HEK293 (cell line): Measurements from ENCODE around the gene PDGFA.

Experiments used
- CTCF ChIA-PET: fragments of 350-600 bp; formaldehyde crosslinking; extraction: SDS; loops from one replicate; lab custom pipeline; 2021; ENCODE audit warnings: antibody characterized with exemption; lab: Yijun Ruan, JAX
- POLR2A ChIA-PET: fragments of 300-600 bp; formaldehyde crosslinking; extraction: SDS; loops from one replicate; lab custom pipeline; 2020; ENCODE audit warnings: antibody characterized with exemption, inconsistent platforms; lab: Yijun Ruan, JAX
- H3K27ac ChIP-seq: fragments of 200-500 bp; sonication (Bioruptor generic); 2 replicates; pipeline ENCODE4 v1.5.1; 2014; ENCODE audit warnings: low read depth, low read length, control low read depth, inconsistent platforms; ENCODE audit errors: extremely low read depth
- H3K36me3 ChIP-seq, 2 experiments: fragments of 200-500 bp in 1 of 2; sonication (Bioruptor generic) in 1 of 2; 1 replicate in 1 of 2; 2 replicates in 1 of 2; pipeline ENCODE4 v1.5.1; 2014 to 2017; ENCODE audit warnings: inconsistent platforms in 2 of 2, low read length in 2 of 2; ENCODE audit not compliant: control insufficient read depth in 2 of 2, insufficient read depth in 1 of 2
- H3K4me1 ChIP-seq: fragments of 200-500 bp; sonication (Bioruptor generic); 2 replicates; pipeline ENCODE4 v1.5.1; 2014; ENCODE audit warnings: mild to moderate bottlenecking, low read length, inconsistent platforms; ENCODE audit not compliant: control insufficient read depth, insufficient read depth
- H3K4me3 ChIP-seq: 2 replicates; pipeline ENCODE4 v1.5.1; 2011; ENCODE audit warnings: low read depth, mild to moderate bottlenecking, control low read depth, low read length, moderate library complexity
- H3K9me3 ChIP-seq: fragments of 200-500 bp; sonication (Bioruptor generic); 2 replicates; pipeline ENCODE4 v1.5.1; 2014; ENCODE audit warnings: low read depth, low read length, inconsistent platforms; ENCODE audit not compliant: control insufficient read depth, insufficient read depth
- BCL11B ChIP-seq: fragments of 450-650 bp; formaldehyde crosslinking; IDR thresholded peaks from 2 replicates; pipeline ENCODE4 v1.5.1; 2016; ENCODE audit warnings: low read depth, missing biosample characterization, missing genetic modification characterization
- EGR2 ChIP-seq: fragments of 450-650 bp; formaldehyde crosslinking; IDR thresholded peaks from 2 replicates; pipeline ENCODE4 v1.5.1; 2016; ENCODE audit warnings: low read depth, missing biosample characterization, missing genetic modification characterization
- GLIS1 ChIP-seq: fragments of 450-650 bp; formaldehyde crosslinking; IDR thresholded peaks from 2 replicates; pipeline ENCODE4 v1.5.1; 2016; ENCODE audit warnings: missing biosample characterization, missing genetic modification characterization
- KLF9 ChIP-seq: fragments of 450-650 bp; formaldehyde crosslinking; IDR thresholded peaks from 2 replicates; pipeline ENCODE4 v1.5.1; 2016; ENCODE audit warnings: missing biosample characterization, missing genetic modification characterization, low read depth
- MZF1 ChIP-seq: fragments of 450-650 bp; formaldehyde crosslinking; IDR thresholded peaks from 2 replicates; pipeline ENCODE4 v1.5.1; 2017; ENCODE audit warnings: missing biosample characterization, missing genetic modification characterization, borderline replicate concordance
- RBAK ChIP-seq: fragments of 450-650 bp; formaldehyde crosslinking; IDR thresholded peaks from 2 replicates; pipeline ENCODE4 v1.5.1; 2016; ENCODE audit warnings: missing biosample characterization, missing genetic modification characterization
- SALL2 ChIP-seq: fragments of 450-650 bp; formaldehyde crosslinking; IDR thresholded peaks from 2 replicates; pipeline ENCODE4 v1.5.0; 2017; ENCODE audit warnings: missing biosample characterization, mild to moderate bottlenecking, missing genetic modification characterization, borderline replicate concordance
- ZEB2 ChIP-seq: fragments of 450-650 bp; formaldehyde crosslinking; IDR thresholded peaks from 2 replicates; pipeline ENCODE4 v1.5.1; 2016; ENCODE audit warnings: missing biosample characterization, missing genetic modification characterization
- ZFHX2 ChIP-seq: fragments of 450-650 bp; formaldehyde crosslinking; conservative IDR thresholded peaks from 2 replicates; pipeline ENCODE4 v1.5.1; 2016; ENCODE audit warnings: missing biosample characterization, missing genetic modification characterization
- ZFP69B ChIP-seq: fragments of 450-650 bp; formaldehyde crosslinking; IDR thresholded peaks from 2 replicates; pipeline ENCODE4 v1.5.1; 2016; ENCODE audit warnings: missing biosample characterization, missing genetic modification characterization
- ZIC2 ChIP-seq: fragments of 450-650 bp; formaldehyde crosslinking; IDR thresholded peaks from 2 replicates; pipeline ENCODE4 v1.5.1; 2016; ENCODE audit warnings: missing biosample characterization, missing genetic modification characterization
- ZNF10 ChIP-seq: fragments of 450-650 bp; formaldehyde crosslinking; IDR thresholded peaks from 2 replicates; pipeline ENCODE4 v1.5.1; 2017; ENCODE audit warnings: missing biosample characterization, missing genetic modification characterization
- ZNF138 ChIP-seq: fragments of 450-650 bp; formaldehyde crosslinking; IDR thresholded peaks from 2 replicates; pipeline ENCODE4 v1.5.1; 2016; ENCODE audit warnings: missing biosample characterization, missing genetic modification characterization, borderline replicate concordance
- ZNF19 ChIP-seq: fragments of 450-650 bp; formaldehyde crosslinking; IDR thresholded peaks from 2 replicates; pipeline ENCODE4; 2016; ENCODE audit warnings: missing biosample characterization, missing genetic modification characterization, low read depth
- ZNF560 ChIP-seq: fragments of 450-650 bp; formaldehyde crosslinking; IDR thresholded peaks from 2 replicates; pipeline ENCODE4 v1.5.1; 2017; ENCODE audit warnings: missing biosample characterization, missing genetic modification characterization, borderline replicate concordance
- TF ChIP-seq, protein P1 (sequence below): fragments of 450-650 bp; formaldehyde crosslinking; IDR thresholded peaks from 2 replicates; pipeline ENCODE4 v1.5.1; 2016; ENCODE audit warnings: missing biosample characterization, missing genetic modification characterization
- TF ChIP-seq, protein P2 (sequence below): fragments of 450-650 bp; formaldehyde crosslinking; IDR thresholded peaks from 2 replicates; pipeline ENCODE4 v1.5.1; 2017; ENCODE audit warnings: missing biosample characterization, missing genetic modification characterization
- TF ChIP-seq, protein P3 (sequence below): fragments of 450-650 bp; formaldehyde crosslinking; IDR thresholded peaks from 2 replicates; pipeline ENCODE4 v1.5.1; 2016; ENCODE audit warnings: missing biosample characterization, missing genetic modification characterization, low read depth
- TF ChIP-seq, protein P4 (sequence below): fragments of 450-650 bp; formaldehyde crosslinking; IDR thresholded peaks from 2 replicates; pipeline ENCODE4 v1.5.1; 2016; ENCODE audit warnings: missing biosample characterization, missing genetic modification characterization

Gene PDGFA

DNA sequence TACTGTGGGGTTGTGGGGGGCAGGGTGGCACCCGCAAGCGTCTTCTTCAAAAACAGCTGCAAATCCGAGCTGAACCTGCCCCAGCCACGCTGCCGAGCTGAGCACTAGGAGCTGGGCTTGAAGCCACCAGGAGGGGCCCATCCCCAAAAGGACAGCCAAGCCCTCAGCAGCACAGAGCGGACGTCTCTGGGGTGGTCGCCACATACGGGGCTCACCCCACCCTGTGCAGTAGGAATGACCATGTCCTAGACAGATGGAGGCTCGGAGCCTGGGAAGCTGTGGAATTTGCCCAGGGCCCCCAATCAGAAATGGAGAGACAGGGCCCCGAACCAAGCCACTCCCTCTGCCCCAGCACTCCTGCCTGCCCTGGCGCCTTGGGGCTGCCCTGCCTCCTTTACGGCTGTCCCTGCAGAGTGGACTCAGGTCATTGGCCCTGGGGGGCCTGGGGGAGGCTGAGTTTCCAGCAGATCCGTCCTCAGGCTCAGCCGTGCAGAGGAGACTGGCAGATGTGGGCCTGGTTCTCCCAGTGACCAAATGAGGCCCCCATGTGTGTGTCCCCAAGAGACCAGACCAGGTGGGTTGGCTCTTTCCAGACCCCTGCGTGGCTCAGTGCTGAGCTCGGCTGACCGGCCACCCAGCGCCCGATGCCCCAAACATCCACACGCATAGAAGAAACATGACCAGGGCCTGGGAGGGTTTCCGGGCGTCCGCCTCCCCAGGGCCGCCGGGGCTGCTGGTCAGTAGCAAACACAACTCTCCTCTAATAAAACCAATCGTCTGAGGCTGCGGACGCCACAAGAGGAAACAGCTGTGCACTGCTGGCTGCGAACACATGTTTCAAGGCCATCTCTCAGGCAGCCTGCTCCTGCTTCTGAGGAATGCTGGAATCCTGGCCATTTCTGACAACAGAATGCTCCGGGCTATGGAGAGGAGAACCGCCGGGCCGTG is 54.9 kb downstream of the PDGFA start:
- Histone ChIP-seq H3K4me1 (no peaks in the 10 kb centered on the region), H3K27ac (no peak overlapping the region), H3K9me3 (no peaks in the 10 kb centered on the region), H3K36me3 (no peaks in the 10 kb centered on the region), H3K4me3 (no peak overlapping the region)
- ChIA-PET CTCF (interaction anchor here (0.6 kb wide), 1 partner anchor 9 kb away, joined by 3 read pairs; no protein-coding TSS in a partner anchor), POLR2A (no interaction called here)
- no peak for TF ChIP-seq EGR2 (tag by site-specific recombination)
- peak; percentile 32; the same call in 1 of the 2 replicates for TF ChIP-seq GLIS1 (tag by site-specific recombination)
- peak; percentile 56 for TF ChIP-seq ZIC2 (tag by site-specific recombination)

DNA sequence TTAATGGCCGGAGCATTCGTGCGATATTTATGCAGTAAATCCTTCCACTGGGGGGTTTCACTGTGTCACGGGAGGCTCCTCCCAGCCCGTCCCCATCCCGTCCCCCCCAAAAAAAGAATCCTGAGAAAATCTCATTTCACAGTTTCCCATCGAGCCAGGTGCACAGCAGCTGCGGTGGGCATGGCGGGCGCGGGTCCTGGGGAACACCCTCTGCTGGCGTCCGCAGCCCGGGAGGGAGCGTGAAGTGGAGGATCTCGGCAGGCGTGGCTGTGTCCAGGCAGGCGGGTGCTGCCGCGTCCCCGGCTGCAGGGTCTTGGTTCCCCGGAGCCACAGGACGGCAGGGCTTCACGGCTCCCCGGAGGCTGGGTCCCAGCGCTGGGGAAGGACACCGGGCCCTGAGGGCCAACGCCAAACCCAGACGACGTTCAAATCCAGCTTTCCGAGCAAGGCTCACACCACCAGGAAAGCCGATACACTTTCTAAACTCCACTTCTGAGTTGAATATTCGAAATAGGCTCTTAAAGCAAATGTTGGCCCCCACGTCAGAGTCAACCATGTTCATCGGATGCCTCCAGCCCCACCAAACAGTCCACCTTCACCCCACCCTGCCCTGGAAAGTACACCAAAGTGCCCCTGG is 55.7 kb downstream of the PDGFA start:
- Histone ChIP-seq H3K36me3 (no peaks in the 10 kb centered on the region), H3K4me3 (no peak overlapping the region), H3K9me3 (no peaks in the 10 kb centered on the region), H3K27ac (no peak overlapping the region), H3K4me1 (no peaks in the 10 kb centered on the region)
- TF ChIP-seq ZNF10 (tag by site-specific recombination) (no peak), ZNF560 (tag by site-specific recombination) (no peak), ZNF19 (tag by site-specific recombination) (no peak), ZFP69B (tag by site-specific recombination) (no peak), ZEB2 (tag by site-specific recombination) (no peak), KLF9 (tag by site-specific recombination) (no peak), RBAK (tag by site-specific recombination) (no peak), MZF1 (tag by site-specific recombination) (no peak), ZFHX2 (tag by site-specific recombination) (no peak), BCL11B (tag by site-specific recombination) (no peak), SALL2 (tag by site-specific recombination) (no peak), ZNF138 (tag by site-specific recombination) (no peak)
- TF ChIP-seq, protein P1, sequence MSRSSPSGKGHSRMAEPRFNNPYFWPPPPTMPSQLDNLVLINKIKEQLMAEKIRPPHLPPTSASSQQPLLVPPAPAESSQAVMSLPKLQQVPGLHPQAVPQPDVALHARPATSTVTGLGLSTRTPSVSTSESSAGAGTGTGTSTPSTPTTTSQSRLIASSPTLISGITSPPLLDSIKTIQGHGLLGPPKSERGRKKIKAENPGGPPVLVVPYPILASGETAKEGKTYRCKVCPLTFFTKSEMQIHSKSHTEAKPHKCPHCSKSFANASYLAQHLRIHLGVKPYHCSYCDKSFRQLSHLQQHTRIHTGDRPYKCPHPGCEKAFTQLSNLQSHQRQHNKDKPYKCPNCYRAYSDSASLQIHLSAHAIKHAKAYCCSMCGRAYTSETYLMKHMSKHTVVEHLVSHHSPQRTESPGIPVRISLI (tag by site-specific recombination) = no peak
- TF ChIP-seq, protein P2, sequence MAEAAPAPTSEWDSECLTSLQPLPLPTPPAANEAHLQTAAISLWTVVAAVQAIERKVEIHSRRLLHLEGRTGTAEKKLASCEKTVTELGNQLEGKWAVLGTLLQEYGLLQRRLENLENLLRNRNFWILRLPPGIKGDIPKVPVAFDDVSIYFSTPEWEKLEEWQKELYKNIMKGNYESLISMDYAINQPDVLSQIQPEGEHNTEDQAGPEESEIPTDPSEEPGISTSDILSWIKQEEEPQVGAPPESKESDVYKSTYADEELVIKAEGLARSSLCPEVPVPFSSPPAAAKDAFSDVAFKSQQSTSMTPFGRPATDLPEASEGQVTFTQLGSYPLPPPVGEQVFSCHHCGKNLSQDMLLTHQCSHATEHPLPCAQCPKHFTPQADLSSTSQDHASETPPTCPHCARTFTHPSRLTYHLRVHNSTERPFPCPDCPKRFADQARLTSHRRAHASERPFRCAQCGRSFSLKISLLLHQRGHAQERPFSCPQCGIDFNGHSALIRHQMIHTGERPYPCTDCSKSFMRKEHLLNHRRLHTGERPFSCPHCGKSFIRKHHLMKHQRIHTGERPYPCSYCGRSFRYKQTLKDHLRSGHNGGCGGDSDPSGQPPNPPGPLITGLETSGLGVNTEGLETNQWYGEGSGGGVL (tag by site-specific recombination) = no peak
- TF ChIP-seq, protein P3, sequence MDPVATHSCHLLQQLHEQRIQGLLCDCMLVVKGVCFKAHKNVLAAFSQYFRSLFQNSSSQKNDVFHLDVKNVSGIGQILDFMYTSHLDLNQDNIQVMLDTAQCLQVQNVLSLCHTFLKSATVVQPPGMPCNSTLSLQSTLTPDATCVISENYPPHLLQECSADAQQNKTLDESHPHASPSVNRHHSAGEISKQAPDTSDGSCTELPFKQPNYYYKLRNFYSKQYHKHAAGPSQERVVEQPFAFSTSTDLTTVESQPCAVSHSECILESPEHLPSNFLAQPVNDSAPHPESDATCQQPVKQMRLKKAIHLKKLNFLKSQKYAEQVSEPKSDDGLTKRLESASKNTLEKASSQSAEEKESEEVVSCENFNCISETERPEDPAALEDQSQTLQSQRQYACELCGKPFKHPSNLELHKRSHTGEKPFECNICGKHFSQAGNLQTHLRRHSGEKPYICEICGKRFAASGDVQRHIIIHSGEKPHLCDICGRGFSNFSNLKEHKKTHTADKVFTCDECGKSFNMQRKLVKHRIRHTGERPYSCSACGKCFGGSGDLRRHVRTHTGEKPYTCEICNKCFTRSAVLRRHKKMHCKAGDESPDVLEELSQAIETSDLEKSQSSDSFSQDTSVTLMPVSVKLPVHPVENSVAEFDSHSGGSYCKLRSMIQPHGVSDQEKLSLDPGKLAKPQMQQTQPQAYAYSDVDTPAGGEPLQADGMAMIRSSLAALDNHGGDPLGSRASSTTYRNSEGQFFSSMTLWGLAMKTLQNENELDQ = no peak
- TF ChIP-seq, protein P4, sequence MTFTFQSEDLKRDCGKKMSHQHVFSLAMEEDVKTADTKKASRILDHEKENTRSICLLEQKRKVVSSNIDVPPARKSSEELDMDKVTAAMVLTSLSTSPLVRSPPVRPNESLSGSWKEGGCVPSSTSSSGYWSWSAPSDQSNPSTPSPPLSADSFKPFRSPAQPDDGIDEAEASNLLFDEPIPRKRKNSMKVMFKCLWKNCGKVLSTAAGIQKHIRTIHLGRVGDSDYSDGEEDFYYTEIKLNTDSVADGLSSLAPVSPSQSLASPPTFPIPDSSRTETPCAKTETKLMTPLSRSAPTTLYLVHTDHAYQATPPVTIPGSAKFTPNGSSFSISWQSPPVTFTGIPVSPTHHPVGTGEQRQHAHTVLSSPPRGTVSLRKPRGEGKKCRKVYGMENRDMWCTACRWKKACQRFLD (tag by site-specific recombination) = no peak
- ChIA-PET POLR2A (no interaction called here), CTCF (interaction anchor here (0.6 kb wide), 1 partner anchor 10 kb away, joined by 3 read pairs; no protein-coding TSS in a partner anchor)
